GM21528 (cell line): ENCODE data around the gene CAMTA1.

Source experiments
- ATAC-seq: cut with Tn5 transposase; IDR thresholded peaks from one replicate; pipeline ENCODE4 v1.9.1; 2021; ENCODE audit warnings: mild to moderate bottlenecking, moderate library complexity; ENCODE audit not compliant: unreplicated experiment, low FRiP score

The CAMTA1 gene

GRCh38 chr1:7583291-7584096, 798.2 kb downstream of the CAMTA1 start:
- no peak for ATAC-seq

GRCh38 chr1:7584157-7584556, 798.9 kb downstream of the CAMTA1 start:
- no peak for ATAC-seq

GRCh38 chr1:7584643-7585042, 799.4 kb downstream of the CAMTA1 start:
- no peak for ATAC-seq

GRCh38 chr1:7585216-7585907, 800.1 kb downstream of the CAMTA1 start:
- ATAC-seq, result no peak

- ATAC-seq, result no peak
Observed at GRCh38 chr1:7586031-7586941, 801.0 kb downstream of the CAMTA1 start.

- no peak for ATAC-seq
Observed at GRCh38 chr1:7587108-7587772, 802.0 kb downstream of the CAMTA1 start.

- no peak for ATAC-seq
Observed at GRCh38 chr1:7587773-7588456, 802.7 kb downstream of the CAMTA1 start.

GRCh38 chr1:7588457-7588827, 803.2 kb downstream of the CAMTA1 start:
- no peak for ATAC-seq

GRCh38 chr1:7589080-7589735, 804.0 kb downstream of the CAMTA1 start:
- no peak for ATAC-seq

GRCh38 chr1:7589774-7590425, 804.6 kb downstream of the CAMTA1 start:
- no peak for ATAC-seq

GRCh38 chr1:7590426-7590790, 805.2 kb downstream of the CAMTA1 start:
- ATAC-seq, result no peak

- no peak for ATAC-seq
Observed at GRCh38 chr1:7591565-7591964, 806.3 kb downstream of the CAMTA1 start.

- ATAC-seq, result no peak
Observed at GRCh38 chr1:7592120-7592798, 807.0 kb downstream of the CAMTA1 start.

- ATAC-seq, result no peak
Observed at GRCh38 chr1:7594002-7594713, 808.9 kb downstream of the CAMTA1 start.

GRCh38 chr1:7594714-7595295, 809.6 kb downstream of the CAMTA1 start:
- no peak for ATAC-seq

- no peak for ATAC-seq
Observed at GRCh38 chr1:7595336-7595735, 810.1 kb downstream of the CAMTA1 start.
